Esophagus squamous epithelium (tissue), 5 donors: Measurements from ENCODE around the gene OPCML. TPM values are rescaled to one million over a fixed set of nuclear protein-coding genes. Genes with fewer than 3 reads are reported as not detected.

Source experiments
- DNase-seq: peaks from one replicate; lab custom pipeline; 2025; lab: John Stamatoyannopoulos, UW
- H3K27ac ChIP-seq, 4 donors: fragments of 200-600 bp; sonication (generic); one replicate each; pipeline ENCODE4 v1.5.1; 2016 to 2019; ENCODE audit warnings: mild to moderate bottlenecking in 1 of 4
- H3K27me3 ChIP-seq, 4 donors: fragments of 200-600 bp; sonication (generic); 1 replicate in 3 of 4; 2 replicates in 1 of 4; pipeline versions ENCODE4 v1.5.1 to v1.6.0; 2017 to 2021; ENCODE audit warnings: antibody characterized with exemption in 1 of 4
- H3K36me3 ChIP-seq, 3 donors: fragments of 200-600 bp; sonication (generic); one replicate each; pipeline ENCODE4 v1.5.1; 2016 to 2019
- H3K4me1 ChIP-seq, 3 donors: fragments of 200-600 bp; sonication (generic); one replicate each; pipeline ENCODE4 v1.5.1; 2017 to 2019
- H3K4me3 ChIP-seq, 4 donors: fragments of 200-600 bp; sonication (generic); 1 replicate in 3 of 4; 2 replicates in 1 of 4; pipeline ENCODE4 v1.5.1; 2016 to 2019; ENCODE audit warnings: mild to moderate bottlenecking in 2 of 4, moderate library complexity in 1 of 4
- H3K9me3 ChIP-seq, 3 donors: fragments of 200-600 bp; sonication (generic); one replicate each; pipeline ENCODE4 v1.5.1; 2016 to 2019
- POLR2A ChIP-seq, 4 donors: fragments of 450-650 bp; IDR thresholded peaks; one replicate each; pipeline ENCODE4 v1.6.1; 2017; ENCODE audit warnings: antibody characterized with exemption in 4 of 4, mild to moderate bottlenecking in 4 of 4, moderate library complexity in 3 of 4
- WGBS, 2 donors: methylation state at CpG; one replicate each; pipeline ENCODE4 v1.1.5; 2018; 5-methylcytosine and 5-hydroxymethylcytosine counted together
- intact Hi-C: fragments of 100-400 bp; cut with DNase I; formaldehyde crosslinking; loops from one replicate; pipeline ENCODE4 v1.15.0; 2022
- total RNA-seq, 4 donors: library from RNA; depleted of rRNA; stranded (reverse); fragments of >200 nt; gene quantifications; one replicate each; pipeline ENCODE4 v1.1.0, GENCODE V29; 2016
- TF ChIP-seq, protein P1 (sequence below), 6 experiments: fragments of 450-650 bp in 4 of 6; fragments of 200-600 bp in 2 of 6; sonication (generic) in 2 of 6; IDR thresholded peaks; one replicate each; pipeline ENCODE4 v1.5.1; 2016 to 2019; ENCODE audit warnings: antibody characterized with exemption in 6 of 6, mild to moderate bottlenecking in 4 of 6, moderate library complexity in 4 of 6
- donor health status: DM: yes; HTN: yes; CAD: no.

OPCML gene
- total RNA-seq, 4 donors from 2014 or later, result under 0.01 TPM; not detected in 3

DNA sequence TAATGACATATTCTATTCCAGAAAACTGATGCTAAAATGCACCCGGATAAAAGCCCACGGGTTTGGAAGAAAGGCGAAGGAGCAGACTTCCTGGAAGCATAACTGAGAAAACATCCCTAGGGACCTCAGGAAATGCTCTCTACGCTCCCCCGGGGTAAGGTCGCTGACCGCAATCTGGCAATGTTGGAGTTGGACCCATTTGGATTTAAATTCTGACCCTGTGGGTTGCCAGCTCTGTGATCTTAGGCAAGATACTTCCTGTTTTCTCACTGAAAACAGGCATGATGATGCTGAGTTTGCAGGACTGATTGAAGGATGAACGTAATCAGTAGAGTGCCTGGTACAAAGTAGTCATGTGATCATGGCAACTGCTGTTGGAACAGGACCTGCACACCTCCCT is 1107.9 kb downstream of the OPCML start:
- DNase-seq, result no peak
- H3K27ac ChIP-seq, result no peak overlapping the region
- H3K27me3 ChIP-seq, result no peaks in the 10 kb centered on the region
- H3K9me3 ChIP-seq, result peaks cover 0 to 4% (median 0%) of the 10 kb centered on the region in 3 donors
- intact Hi-C loops, result no loop called here
- TF ChIP-seq, protein P1, sequence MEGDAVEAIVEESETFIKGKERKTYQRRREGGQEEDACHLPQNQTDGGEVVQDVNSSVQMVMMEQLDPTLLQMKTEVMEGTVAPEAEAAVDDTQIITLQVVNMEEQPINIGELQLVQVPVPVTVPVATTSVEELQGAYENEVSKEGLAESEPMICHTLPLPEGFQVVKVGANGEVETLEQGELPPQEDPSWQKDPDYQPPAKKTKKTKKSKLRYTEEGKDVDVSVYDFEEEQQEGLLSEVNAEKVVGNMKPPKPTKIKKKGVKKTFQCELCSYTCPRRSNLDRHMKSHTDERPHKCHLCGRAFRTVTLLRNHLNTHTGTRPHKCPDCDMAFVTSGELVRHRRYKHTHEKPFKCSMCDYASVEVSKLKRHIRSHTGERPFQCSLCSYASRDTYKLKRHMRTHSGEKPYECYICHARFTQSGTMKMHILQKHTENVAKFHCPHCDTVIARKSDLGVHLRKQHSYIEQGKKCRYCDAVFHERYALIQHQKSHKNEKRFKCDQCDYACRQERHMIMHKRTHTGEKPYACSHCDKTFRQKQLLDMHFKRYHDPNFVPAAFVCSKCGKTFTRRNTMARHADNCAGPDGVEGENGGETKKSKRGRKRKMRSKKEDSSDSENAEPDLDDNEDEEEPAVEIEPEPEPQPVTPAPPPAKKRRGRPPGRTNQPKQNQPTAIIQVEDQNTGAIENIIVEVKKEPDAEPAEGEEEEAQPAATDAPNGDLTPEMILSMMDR (IDR thresholded peaks at IDR 0.05), result no peak
- no peak for TF ChIP-seq POLR2A (IDR thresholded peaks at IDR 0.05)
- H3K4me3 ChIP-seq, result no peak overlapping the region
- H3K4me1 ChIP-seq, result no peaks in the 10 kb centered on the region
- WGBS, 2 donors, result 68 to 82% methylated on average over 4 to 6 of the region's 8 CpGs
- H3K36me3 ChIP-seq, result no peaks in the 10 kb centered on the region

- Histone ChIP-seq H3K9me3 (peaks cover 0 to 4% (median 0%) of the 10 kb centered on the region in 3 donors), H3K4me3 (no peak overlapping the region), H3K27ac (no peak overlapping the region), H3K27me3 (no peaks in the 10 kb centered on the region), H3K4me1 (no peaks in the 10 kb centered on the region), H3K36me3 (no peaks in the 10 kb centered on the region)
- no peak for TF ChIP-seq POLR2A (IDR thresholded peaks at IDR 0.05)
- TF ChIP-seq, protein P1 (IDR thresholded peaks at IDR 0.05), result no peak
- intact Hi-C loops, result no loop called here
- 74 to 77% methylated on average over 3 to 4 of the region's 4 CpGs for WGBS, 2 donors
- no peak for DNase-seq
Measured at GRCh38 chr11:132423266-132423665, 1109.0 kb downstream of the OPCML start.

- no peak for DNase-seq
- intact Hi-C loops, result no loop called here
- TF ChIP-seq, protein P1 (IDR thresholded peaks at IDR 0.05), result no peak
- TF ChIP-seq POLR2A (IDR thresholded peaks at IDR 0.05), result no peak
- H3K9me3 ChIP-seq, result peaks cover 0 to 4% (median 0%) of the 10 kb centered on the region in 3 donors
- no peaks in the 10 kb centered on the region for H3K27me3 ChIP-seq
- 89 to 91% methylated on average over 5 of the region's 5 CpGs for WGBS, 2 donors
- no peak overlapping the region for H3K27ac ChIP-seq
- no peak overlapping the region for H3K4me3 ChIP-seq
- H3K36me3 ChIP-seq, result no peaks in the 10 kb centered on the region
- no peaks in the 10 kb centered on the region for H3K4me1 ChIP-seq
Measured at GRCh38 chr11:132422722-132423121, 1109.6 kb downstream of the OPCML start.

DNA sequence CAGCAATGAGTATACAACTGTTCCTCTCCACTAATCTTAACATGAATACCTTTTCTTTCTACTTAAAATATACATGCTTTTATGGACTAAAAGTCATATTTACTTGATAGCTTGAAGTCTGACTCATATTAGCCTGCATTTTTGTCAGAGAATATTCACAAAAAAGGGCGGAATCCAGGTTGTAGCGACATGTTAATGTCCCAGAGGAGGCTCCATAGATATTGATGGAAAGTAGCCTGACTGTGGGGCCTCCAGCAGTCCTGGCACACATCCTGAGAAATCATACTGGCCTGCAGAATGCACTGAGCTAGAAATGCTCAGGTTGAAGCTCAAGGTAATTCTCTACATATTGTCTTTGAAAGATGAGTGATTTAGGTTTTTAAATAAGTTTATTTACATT is 1110.7 kb downstream of the OPCML start:
- intact Hi-C loops, result no loop called here
- Histone ChIP-seq H3K9me3 (peaks cover 0 to 4% (median 0%) of the 10 kb centered on the region in 3 donors), H3K27me3 (no peaks in the 10 kb centered on the region), H3K4me1 (no peaks in the 10 kb centered on the region), H3K36me3 (no peaks in the 10 kb centered on the region), H3K4me3 (no peak overlapping the region), H3K27ac (no peak overlapping the region)
- no peak for DNase-seq
- 31 to 63% methylated on average over 2 of the region's 2 CpGs for WGBS, 2 donors
- no peak for TF ChIP-seq POLR2A (IDR thresholded peaks at IDR 0.05)
- TF ChIP-seq, protein P1 (IDR thresholded peaks at IDR 0.05), result no peak

GRCh38 chr11:132414451-132414850 is 1117.8 kb downstream of the OPCML start:
- WGBS, 2 donors, result 65% methylated on average over 6 of the region's 6 CpGs
- DNase-seq, result no peak

More at GRCh38 chr11:132414451-132414850, 1117.8 kb downstream of the OPCML start:
- no peak overlapping the region for H3K4me3 ChIP-seq
- H3K9me3 ChIP-seq, result no peaks in the 10 kb centered on the region
- no peaks in the 10 kb centered on the region for H3K4me1 ChIP-seq
- no peaks in the 10 kb centered on the region for H3K36me3 ChIP-seq
- peaks cover 0 to 8% (median 0%) of the 10 kb centered on the region in 4 donors for H3K27me3 ChIP-seq
- H3K27ac ChIP-seq, result no peak overlapping the region
- intact Hi-C loops, result no loop called here
- TF ChIP-seq, protein P1 (IDR thresholded peaks at IDR 0.05), result no peak
- no peak for TF ChIP-seq POLR2A (IDR thresholded peaks at IDR 0.05)
